HFF-Myc (cell line): ENCODE measurements around the gene CMTR1.

ENCODE experiments used
- DNase-seq: peaks from one replicate; pipeline ENCODE4 v3.0.0-alpha.2; 2011; ENCODE audit warnings: low read depth; ENCODE audit errors: extremely low read depth
- H3K4me3 ChIP-seq: replicated peaks from 2 replicates; pipeline ENCODE4 v1.5.1; 2011; ENCODE audit warnings: low read depth, mild to moderate bottlenecking, control low read depth, low read length
- CTCF ChIP-seq: IDR thresholded peaks from 2 replicates; pipeline ENCODE4 v1.5.1; 2012; ENCODE audit warnings: mild to moderate bottlenecking, low read depth, low read length, control low read depth; ENCODE audit errors: missing control alignments

CMTR1 gene

GRCh38 chr6:37513155-37513554 is 80.1 kb downstream of the CMTR1 start:
- no peak for DNase-seq
- no peak overlapping the region for H3K4me3 ChIP-seq
- no peak for TF ChIP-seq CTCF

DNA sequence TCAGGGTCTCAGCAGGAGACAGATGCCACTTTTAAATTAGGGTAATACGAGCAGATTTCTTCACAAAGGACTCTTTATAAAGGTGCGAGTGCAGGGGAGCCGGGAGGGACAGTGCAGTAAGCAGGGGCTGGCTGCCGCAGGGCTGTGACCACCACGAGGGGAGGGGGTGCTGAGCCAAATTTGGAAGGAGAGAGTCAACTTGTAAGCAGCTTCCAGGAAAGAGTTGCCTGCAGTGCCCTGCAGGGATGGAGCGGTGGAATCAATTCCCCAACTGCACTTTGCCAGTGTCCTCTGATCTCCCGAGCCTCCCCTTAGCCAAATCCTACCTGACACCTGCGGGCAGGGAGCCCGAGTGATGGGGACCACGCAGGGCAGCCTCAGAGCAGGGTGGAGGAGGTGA is 80.6 kb downstream of the CMTR1 start:
- no peak for TF ChIP-seq CTCF
- H3K4me3 ChIP-seq: no peak overlapping the region
- no peak for DNase-seq

DNA sequence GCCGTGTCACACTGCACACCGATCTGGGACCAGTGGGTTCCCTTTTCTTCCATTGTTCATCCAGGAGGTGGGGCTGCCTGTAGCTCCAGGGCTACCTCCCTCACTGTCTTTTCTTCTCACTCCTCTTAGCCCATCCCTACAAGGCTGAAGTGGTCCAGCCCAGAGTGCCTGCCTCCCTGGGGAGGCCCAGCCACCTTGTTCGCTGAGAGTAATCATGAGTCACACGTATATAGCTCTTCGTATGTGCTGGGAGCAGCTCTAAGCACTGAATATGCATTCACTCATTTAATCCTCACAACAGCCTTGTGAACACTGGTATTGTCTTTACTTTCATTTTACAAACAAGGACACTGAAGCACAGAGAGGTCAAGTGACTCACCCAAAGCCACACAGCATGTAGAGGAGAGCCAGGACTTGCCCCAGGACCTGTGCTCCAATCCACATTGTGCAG is 81.3 kb downstream of the CMTR1 start:
- no peak for DNase-seq
- H3K4me3 ChIP-seq: no peak overlapping the region
- TF ChIP-seq CTCF: no peak

DNA sequence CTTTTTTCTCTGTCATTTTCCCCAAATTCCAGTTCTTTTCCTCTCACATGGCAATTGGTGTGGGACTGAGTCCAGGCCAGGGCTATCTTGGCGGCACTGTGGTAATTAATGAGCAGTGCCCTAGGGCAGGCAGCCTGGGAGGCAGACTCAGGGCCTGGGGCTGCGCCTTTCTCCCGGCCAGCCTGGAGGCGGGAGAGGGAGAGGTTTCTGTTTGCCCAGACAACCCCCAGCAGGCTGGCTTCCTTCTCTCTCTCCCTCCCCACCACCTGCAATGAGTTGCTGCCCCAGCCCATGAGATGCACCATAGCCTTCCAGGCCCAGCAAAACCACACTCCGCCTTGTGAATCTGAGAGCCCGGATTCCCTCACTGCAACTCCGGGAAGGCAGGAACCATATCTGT is 81.8 kb downstream of the CMTR1 start:
- no peak overlapping the region for H3K4me3 ChIP-seq
- no peak for DNase-seq
- TF ChIP-seq CTCF: no peak

DNA sequence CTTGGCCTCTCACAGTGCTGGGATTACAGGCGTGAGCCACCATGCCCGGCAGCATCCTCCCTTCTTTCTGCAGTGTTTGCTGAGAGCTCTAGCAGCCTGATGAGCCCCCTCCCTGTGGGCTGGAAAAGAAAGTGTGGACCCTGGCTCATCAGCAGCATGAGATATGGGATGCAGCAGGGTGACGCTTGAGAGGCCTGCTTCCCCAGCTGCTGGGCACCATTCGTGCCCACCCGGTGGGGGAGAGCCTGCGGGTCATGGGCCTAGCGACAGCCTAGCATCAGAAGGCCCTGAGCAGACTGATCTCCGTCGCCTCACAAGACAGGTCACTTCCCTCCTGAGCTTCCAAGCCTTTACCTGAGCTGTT is 82.7 kb downstream of the CMTR1 start:
- no peak for TF ChIP-seq CTCF
- DNase-seq: no peak
- H3K4me3 ChIP-seq: no peak overlapping the region

GRCh38 chr6:37516076-37516919 is 83.3 kb downstream of the CMTR1 start:
- H3K4me3 ChIP-seq: no peak overlapping the region
- DNase-seq: no peak
- no peak for TF ChIP-seq CTCF
